Naive thymus-derived CD8-positive, alpha-beta T cell (primary cell): Measurements from ENCODE around the gene POU2F2. TPM values are rescaled to one million over a fixed set of nuclear protein-coding genes. Genes with fewer than 3 reads are reported as not detected.

Source experiments
- ATAC-seq, 2 donors: fragments of 150-1000 bp; cut with Tn5 transposase in 1 of 2; sonication (Bioruptor Pico), chemical (Tn5 transposase) in 1 of 2; 1 replicate in 1 of 2; 2 replicates in 1 of 2; pipeline ENCODE4 v1.10.0; 2021; ENCODE audit warnings: mild to moderate bottlenecking in 2 of 2, moderate library complexity in 2 of 2
- POLR2A ChIA-PET: fragments of 350-600 bp; sonication (Branson Sonifier 250); formaldehyde crosslinking; loops from one replicate; lab custom pipeline; 2021; ENCODE audit warnings: antibody characterized with exemption; lab: Charles Lee
- DNase-seq, 10 donors: peaks; one replicate each; pipeline versions ENCODE4 v3.0.0 to v3.0.0-alpha.2; 2020 to 2022
- H3K27ac Mint-ChIP-seq, 10 donors: one replicate each; pipeline ENCODE4 v1.8.0; 2020 to 2022; ENCODE audit warnings: mild to moderate bottlenecking in 10 of 10, mixed read lengths in 10 of 10, moderate library complexity in 4 of 10, inconsistent platforms in 1 of 10
- H3K27me3 Mint-ChIP-seq, 5 donors: one replicate each; pipeline ENCODE4 v1.8.0; 2021 to 2022; ENCODE audit warnings: mixed read lengths in 5 of 5
- H3K36me3 Mint-ChIP-seq, 3 donors: one replicate each; pipeline ENCODE4 v1.8.0; 2020 to 2022; ENCODE audit warnings: mixed read lengths in 3 of 3, mild to moderate bottlenecking in 2 of 3, inconsistent platforms in 1 of 3
- H3K4me1 Mint-ChIP-seq, 4 donors: one replicate each; pipeline ENCODE4 v1.8.0; 2021 to 2022; ENCODE audit warnings: mixed read lengths in 4 of 4
- H3K4me3 Mint-ChIP-seq, 10 donors: one replicate each; pipeline ENCODE4 v1.8.0; 2020 to 2022; ENCODE audit warnings: mild to moderate bottlenecking in 10 of 10, mixed read lengths in 10 of 10, moderate library complexity in 6 of 10, inconsistent platforms in 1 of 10
- H3K9me3 Mint-ChIP-seq, 9 donors: one replicate each; pipeline ENCODE4 v1.8.0; 2020 to 2022; ENCODE audit warnings: mixed read lengths in 9 of 9, mild to moderate bottlenecking in 3 of 9, inconsistent platforms in 1 of 9, moderate library complexity in 1 of 9
- polyA plus RNA-seq, 3 donors: library from polyadenylated mRNA; unstranded; fragments of 300-500 nt; fragmentation: Illumina TruSeq; gene quantifications; one replicate each; pipeline ENCODE4 v1.2.3, GENCODE V29; 2021
- total RNA-seq, 8 experiments: library from RNA in 2 of 8; stranded (reverse) in 2 of 8; gene quantifications; one replicate each; pipeline ENCODE4 v1.2.3 and lab custom pipeline; 2021 to 2026

Gene POU2F2
- total and polyA plus RNA-seq, 5 experiments from 2014 or later: 2.4 to 88.5 (median 6.6) TPM

- peaks cover 0 to 2% (median 0%) of the 10 kb centered on the region in 9 donors for H3K9me3 Mint-ChIP-seq
- DNase-seq: peak in 1 of 10 donors; percentile 44
- peaks cover 0 to 8% (median 0%) of the 10 kb centered on the region in 3 donors for H3K36me3 Mint-ChIP-seq
- H3K27me3 Mint-ChIP-seq: peaks cover 0 to 13% (median 2%) of the 10 kb centered on the region in 5 donors
- peak overlapping the region in 1 of 10 donors; percentile 7 for H3K4me3 Mint-ChIP-seq
- no peak for ATAC-seq
- POLR2A ChIA-PET: interaction anchor here (0.6 kb wide), 2 partner anchors 265 to 362 kb away, joined by 3 to 4 read pairs; no protein-coding TSS in a partner anchor
- H3K4me1 Mint-ChIP-seq: peaks cover 26 to 38% (median 37%) of the 10 kb centered on the region in 4 donors
- peak overlapping the region in 4 of 10 donors; percentile 9 to 63 (median 43) for H3K27ac Mint-ChIP-seq
These were observed 20.8 kb upstream of the POU2F2 start for GRCh38 chr19:42152910-42153671.

DNA sequence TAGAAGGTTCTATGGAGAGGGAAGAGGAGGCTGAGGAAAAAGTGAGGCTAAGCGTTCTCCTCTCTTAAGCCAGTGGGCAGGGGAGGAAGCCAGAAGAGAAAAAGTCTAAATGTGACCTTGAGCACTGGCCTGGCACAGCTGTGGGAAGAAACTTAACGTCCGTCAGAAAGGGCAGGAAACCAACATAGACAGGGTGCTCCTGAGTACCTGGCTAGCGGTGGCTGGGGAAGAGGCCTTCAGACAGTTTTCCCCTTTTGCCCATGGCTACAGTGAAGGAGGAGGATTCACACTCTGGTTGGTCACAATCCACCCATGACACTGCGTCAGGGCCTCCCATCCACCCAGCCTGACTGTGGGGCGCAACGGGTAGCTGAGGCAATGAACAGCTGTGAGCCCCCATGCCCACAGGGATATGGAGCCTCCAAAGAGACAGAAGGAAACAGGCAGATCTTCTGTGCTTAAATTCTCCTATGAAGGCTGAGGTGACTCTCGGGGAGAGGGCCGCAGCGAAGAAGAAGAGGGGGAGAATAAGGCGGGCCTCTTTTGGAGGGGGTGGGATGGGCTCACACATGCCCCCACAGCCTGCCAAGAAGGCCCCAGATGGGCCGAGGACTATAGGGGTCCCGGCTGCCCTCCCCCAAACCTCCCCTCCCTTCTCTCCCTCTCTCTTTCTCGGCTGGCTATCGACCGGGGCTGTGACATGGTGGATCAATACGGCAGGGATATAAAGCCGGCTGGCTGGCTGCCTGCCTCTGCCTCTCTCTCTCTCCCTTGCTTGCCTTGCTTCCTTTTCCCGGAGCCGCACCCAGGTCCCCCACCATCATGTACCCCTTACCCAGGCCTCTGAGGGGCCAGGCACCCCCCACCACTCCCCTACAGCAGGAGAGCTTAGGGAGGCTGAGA lies 19.8 kb upstream of the POU2F2 start:
- H3K27ac Mint-ChIP-seq: peak overlapping the region in 1 of 10 donors; percentile 63
- peaks cover 0 to 5% (median 0%) of the 10 kb centered on the region in 3 donors for H3K36me3 Mint-ChIP-seq
- no peak for DNase-seq
- H3K27me3 Mint-ChIP-seq: peaks cover 0 to 13% (median 2%) of the 10 kb centered on the region in 5 donors
- POLR2A ChIA-PET: interaction anchor here (0.6 kb wide), 1 partner anchor 361 kb away, joined by 4 read pairs; no protein-coding TSS in a partner anchor
- peaks cover 30 to 46% (median 44%) of the 10 kb centered on the region in 4 donors for H3K4me1 Mint-ChIP-seq
- no peak for ATAC-seq
- peaks cover 0 to 2% (median 0%) of the 10 kb centered on the region in 9 donors for H3K9me3 Mint-ChIP-seq
- no peak overlapping the region for H3K4me3 Mint-ChIP-seq

DNA sequence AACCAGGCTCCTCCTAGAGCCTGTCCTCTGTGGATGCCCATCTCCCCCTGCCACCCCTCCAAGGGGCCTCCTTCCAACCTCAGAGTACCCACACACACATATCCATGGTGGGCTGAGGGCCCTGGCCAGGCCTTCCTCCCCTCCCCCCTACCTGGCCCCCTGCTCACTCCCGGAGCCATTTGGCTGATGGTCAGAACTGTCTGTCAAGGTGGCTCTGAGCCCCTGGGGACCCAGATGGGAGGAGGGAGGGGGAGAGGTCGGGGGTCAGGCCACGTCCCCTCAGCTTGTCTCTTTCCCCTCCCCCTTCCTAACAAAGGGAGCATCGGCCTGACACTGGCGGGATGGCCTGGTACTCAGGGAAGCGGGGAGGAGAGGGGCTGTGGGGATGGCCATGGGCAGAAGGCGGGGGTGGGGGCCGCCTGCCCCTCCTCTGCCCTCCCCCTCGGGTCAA lies 18.7 kb upstream of the POU2F2 start:
- H3K4me3 Mint-ChIP-seq: no peak overlapping the region
- DNase-seq (peak in 1 of 10 donors; percentile 9), ATAC-seq (no peak)
- H3K27ac Mint-ChIP-seq: no peak overlapping the region
- H3K4me1 Mint-ChIP-seq: peaks cover 37 to 50% (median 45%) of the 10 kb centered on the region in 4 donors
- H3K27me3 Mint-ChIP-seq: peaks cover 0 to 13% (median 2%) of the 10 kb centered on the region in 5 donors
- H3K36me3 Mint-ChIP-seq: peaks cover 0 to 8% (median 0%) of the 10 kb centered on the region in 3 donors
- POLR2A ChIA-PET: interaction anchor here (0.6 kb wide), 1 partner anchor 365 kb away, joined by 4 read pairs; no protein-coding TSS in a partner anchor
- peaks cover 0 to 2% (median 0%) of the 10 kb centered on the region in 9 donors for H3K9me3 Mint-ChIP-seq

GRCh38 chr19:42150364-42150763 lies 18.1 kb upstream of the POU2F2 start:
- peaks cover 37 to 45% (median 41%) of the 10 kb centered on the region in 4 donors for H3K4me1 Mint-ChIP-seq
- ATAC-seq: no peak

DNA sequence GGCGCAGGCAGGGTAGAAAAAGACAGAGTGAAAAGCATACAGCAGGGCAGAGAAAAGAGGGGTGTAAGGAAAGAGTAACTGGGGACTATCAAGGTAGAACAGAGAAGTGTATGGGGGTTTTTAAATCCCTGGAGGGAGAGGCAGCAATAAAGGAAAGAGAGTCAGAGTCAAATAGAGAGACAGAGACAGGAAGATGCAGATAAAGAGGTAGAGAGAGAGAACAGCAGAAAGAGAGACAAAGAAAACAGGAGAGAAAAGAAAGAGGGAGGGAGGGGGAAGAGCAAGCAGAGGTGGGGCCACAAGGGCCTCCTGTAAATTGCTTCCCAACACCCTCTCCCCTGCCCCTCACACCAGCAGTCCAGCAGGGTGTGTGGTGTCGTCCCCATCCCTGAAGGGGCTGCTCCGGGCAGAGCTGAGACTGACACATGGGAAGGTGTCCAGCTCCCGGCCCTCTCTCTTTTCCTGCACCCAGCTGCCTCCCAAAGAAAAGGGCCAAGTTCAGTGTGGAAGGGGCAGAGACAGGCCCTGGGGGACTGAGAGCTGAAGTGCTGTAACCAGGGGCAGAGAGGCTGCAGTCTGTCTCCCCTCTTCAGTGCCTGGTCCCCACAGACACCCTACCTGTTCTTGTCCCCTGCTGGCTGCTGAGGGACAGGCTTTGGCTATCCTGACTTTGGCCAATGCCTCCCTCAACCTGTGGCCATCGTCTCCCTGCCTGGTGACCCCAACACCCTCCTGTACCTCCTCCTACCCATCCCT lies 17.4 kb upstream of the POU2F2 start:
- H3K27ac Mint-ChIP-seq: peak overlapping the region in 4 of 10 donors; percentile 14 to 58 (median 31)
- POLR2A ChIA-PET: no interaction called here

More at GRCh38 chr19:42150364-42150763, 18.1 kb upstream of the POU2F2 start:
- DNase-seq: no peak
- peaks cover 0 to 5% (median 0%) of the 10 kb centered on the region in 3 donors for H3K36me3 Mint-ChIP-seq
- peaks cover 0 to 13% (median 2%) of the 10 kb centered on the region in 5 donors for H3K27me3 Mint-ChIP-seq
- H3K9me3 Mint-ChIP-seq: peaks cover 0 to 2% (median 0%) of the 10 kb centered on the region in 9 donors
- H3K27ac Mint-ChIP-seq: no peak overlapping the region
- POLR2A ChIA-PET: no interaction called here
- H3K4me3 Mint-ChIP-seq: no peak overlapping the region

GRCh38 chr19:42148266-42148665 lies 16.0 kb upstream of the POU2F2 start:
- peaks cover 25 to 31% (median 29%) of the 10 kb centered on the region in 4 donors for H3K4me1 Mint-ChIP-seq
- H3K9me3 Mint-ChIP-seq: peaks cover 0 to 2% (median 0%) of the 10 kb centered on the region in 9 donors
- H3K27ac Mint-ChIP-seq: peak overlapping the region in 2 of 10 donors; percentile 35 to 37
- H3K36me3 Mint-ChIP-seq: peaks cover 0 to 7% (median 0%) of the 10 kb centered on the region in 3 donors
- H3K4me3 Mint-ChIP-seq: peak overlapping the region in 7 of 10 donors; percentile 3 to 67 (median 39)
- DNase-seq (peak in 7 of 10 donors; percentile 4 to 64 (median 36)), ATAC-seq (peak; percentile 89 to 99)
- POLR2A ChIA-PET: no interaction called here
- H3K27me3 Mint-ChIP-seq: peaks cover 0 to 13% (median 2%) of the 10 kb centered on the region in 5 donors

More for the DNA sequence above, 17.4 kb upstream of the POU2F2 start:
- peak in 1 of 10 donors; percentile 41 for DNase-seq
- H3K27me3 Mint-ChIP-seq: peaks cover 0 to 13% (median 2%) of the 10 kb centered on the region in 5 donors
- H3K9me3 Mint-ChIP-seq: peaks cover 0 to 2% (median 0%) of the 10 kb centered on the region in 9 donors
- peaks cover 34 to 38% (median 36%) of the 10 kb centered on the region in 4 donors for H3K4me1 Mint-ChIP-seq
- no peak for ATAC-seq
- H3K36me3 Mint-ChIP-seq: peaks cover 0 to 7% (median 0%) of the 10 kb centered on the region in 3 donors
- peak overlapping the region in 4 of 10 donors; percentile 13 to 33 (median 20) for H3K4me3 Mint-ChIP-seq

DNA sequence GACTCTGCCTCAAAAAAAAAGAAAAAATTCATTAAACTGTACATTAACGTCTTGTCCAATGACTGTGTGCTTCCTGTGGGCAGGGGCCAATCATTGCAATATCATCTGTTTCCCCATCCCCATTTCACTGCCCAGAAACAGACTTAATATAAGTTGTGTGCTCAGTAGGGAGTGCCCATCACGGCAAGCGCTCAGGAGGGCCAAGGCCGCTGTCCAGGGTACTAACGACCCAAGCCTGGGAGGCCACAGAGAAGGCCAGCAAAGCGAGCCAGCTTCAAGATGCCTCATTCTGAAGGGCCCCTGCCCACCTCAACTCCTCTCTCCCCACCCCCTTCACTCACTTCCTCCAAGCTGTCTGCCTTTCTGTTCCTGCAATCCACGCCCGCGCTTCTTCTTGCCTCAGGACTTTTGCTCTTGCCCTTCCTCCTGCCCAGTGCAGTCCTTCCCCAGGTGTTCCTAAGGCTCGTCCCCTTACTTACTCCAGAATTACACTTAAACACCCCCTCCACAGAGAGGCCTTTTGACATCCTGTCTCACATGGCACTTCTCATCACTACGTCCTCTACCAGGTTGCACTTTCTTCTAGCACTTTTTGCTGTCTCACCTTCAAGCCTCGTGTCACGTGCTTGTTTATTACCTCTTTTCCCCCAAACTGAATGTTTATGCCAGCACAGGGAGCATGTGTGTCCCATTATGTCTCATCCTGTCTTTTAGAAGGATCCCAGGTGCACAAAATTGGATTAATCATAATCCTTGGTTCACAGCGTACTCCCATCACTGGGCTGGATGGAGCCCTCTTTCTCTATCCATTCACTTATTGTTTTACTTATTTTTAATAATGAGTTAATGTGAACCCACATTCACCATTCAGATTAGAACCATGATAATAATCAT lies 11.3 kb upstream of the POU2F2 start:
- Mint-ChIP-seq H3K27ac (no peak overlapping the region), H3K4me3 (no peak overlapping the region), H3K27me3 (no peaks in the 10 kb centered on the region), H3K4me1 (peaks cover 17 to 28% (median 21%) of the 10 kb centered on the region in 4 donors), H3K36me3 (peaks cover 0 to 7% (median under 1%) of the 10 kb centered on the region in 3 donors), H3K9me3 (no peaks in the 10 kb centered on the region)
- POLR2A ChIA-PET: interaction anchor here (0.6 kb wide), 1 partner anchor 10 kb away, joined by 6 read pairs; no protein-coding TSS in a partner anchor
- DNase-seq (peak in 1 of 10 donors; percentile 50), ATAC-seq (no peak)

GRCh38 chr19:42140125-42140754 lies 8.0 kb upstream of the POU2F2 start:
- H3K27ac Mint-ChIP-seq: peak overlapping the region in 2 of 10 donors; percentile 50 to 51
- peak; percentile 55 to 64 for ATAC-seq
- no peaks in the 10 kb centered on the region for H3K9me3 Mint-ChIP-seq
- no peak overlapping the region for H3K4me3 Mint-ChIP-seq
- H3K27me3 Mint-ChIP-seq: no peaks in the 10 kb centered on the region
- H3K36me3 Mint-ChIP-seq: peaks cover 6 to 17% (median 6%) of the 10 kb centered on the region in 3 donors
- peaks cover 14 to 25% (median 20%) of the 10 kb centered on the region in 4 donors for H3K4me1 Mint-ChIP-seq
- DNase-seq: peak in 3 of 10 donors; percentile 21 to 69 (median 31)
- POLR2A ChIA-PET: interaction anchor here (1.2 to 1.4 kb wide), 2 partner anchors 8 to 16 kb away, joined by 3 to 5 read pairs; partner anchors contain the start of gene POU2F2

DNA sequence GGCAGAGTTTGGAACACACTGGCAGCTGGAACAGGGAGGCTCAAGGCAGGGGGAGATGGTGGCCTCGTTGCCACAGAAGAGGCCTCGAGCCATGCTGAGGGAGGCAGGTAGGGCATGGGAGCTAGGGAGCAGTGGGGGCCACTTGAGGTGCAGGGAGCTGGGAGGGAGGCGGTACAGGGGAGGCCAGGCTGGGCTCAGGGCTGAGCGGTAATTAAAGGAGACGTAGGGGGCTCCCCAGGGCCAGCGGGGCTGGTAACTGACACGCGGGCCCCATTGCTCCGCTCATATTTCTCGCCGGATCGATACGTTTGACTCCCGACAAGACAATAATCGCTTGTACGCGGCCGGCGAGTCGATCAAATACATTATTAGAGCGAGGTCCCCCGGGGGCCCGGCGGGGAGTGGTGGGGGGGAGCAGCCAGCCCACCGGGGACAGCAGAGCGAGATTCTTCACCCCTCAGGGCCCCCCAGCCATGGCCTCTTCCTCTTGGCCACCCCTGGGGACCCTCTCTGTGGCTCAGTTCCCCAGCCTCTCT lies 2.4 kb upstream of the POU2F2 start:
- ATAC-seq (no peak), DNase-seq (no peak)
- no peaks in the 10 kb centered on the region for H3K27me3 Mint-ChIP-seq
- H3K4me1 Mint-ChIP-seq: peaks cover 39 to 70% (median 63%) of the 10 kb centered on the region in 4 donors
- H3K4me3 Mint-ChIP-seq: peak overlapping the region in 5 of 10 donors; percentile 39 to 82 (median 40)
- no peaks in the 10 kb centered on the region for H3K9me3 Mint-ChIP-seq
- H3K27ac Mint-ChIP-seq: peak overlapping the region in 7 of 10 donors; percentile 26 to 91 (median 71)
- POLR2A ChIA-PET: interaction anchor here (1.1 to 4.9 kb wide), 2 partner anchors 11 to 14 kb away, joined by 4 to 40 read pairs; no protein-coding TSS in a partner anchor
- peaks cover 6 to 17% (median 6%) of the 10 kb centered on the region in 3 donors for H3K36me3 Mint-ChIP-seq
